HepG2 (cell line): ENCODE data around the gene KCNIP4. TPM values are rescaled to one million over a fixed set of nuclear protein-coding genes. Genes with fewer than 3 reads are reported as not detected.

Experiments
- ATAC-seq: fragments of 200-7000 bp; cut with Tn5 transposase; 3 replicates; pipeline ENCODE4 v1.9.1; 2020; ENCODE audit warnings: mild to moderate bottlenecking, moderate library complexity
- BruUV-seq: library from RNA; stranded (reverse); fragments of 400-500 nt; replicated peaks from 2 replicates; lab custom pipeline; 2021; lab: Mats Ljungman, UMichigan
- CTCF ChIA-PET: fragments of 300-600 bp; formaldehyde crosslinking; extraction: SDS; loops from one replicate; lab custom pipeline; 2021; ENCODE audit warnings: low total read pairs, inconsistent platforms, low intra/inter-chr PET ratio; lab: Yijun Ruan, JAX
- POLR2A ChIA-PET: fragments of 350-600 bp; sonication (Branson Sonifier 250); formaldehyde crosslinking; loops from one replicate; lab custom pipeline; 2020; ENCODE audit warnings: antibody characterized with exemption, inconsistent platforms; lab: Yijun Ruan, JAX
- DNase-seq: peaks from one replicate; pipeline ENCODE4 v3.0.0-alpha.2; 2015; ENCODE audit warnings: low spot score
- FAIRE-seq: peaks from 3 replicates; lab custom pipeline; 2011; peaks lifted over from hg19 to GRCh38; lab: Jason Lieb, UNC
- H2AFZ ChIP-seq: one replicate; pipeline ENCODE4 v1.6.1; 2011; ENCODE audit warnings: low read length, inconsistent platforms
- H3K27ac ChIP-seq: fragments of 300-600 bp; 3 replicates; pipeline ENCODE4 v1.8.0; 2011; ENCODE audit warnings: mixed run types, mild to moderate bottlenecking, mixed read lengths, low read length, inconsistent platforms; ENCODE audit not compliant: insufficient read depth; ENCODE audit errors: extremely low read length
- H3K27me3 ChIP-seq, 2 experiments: fragments of 200-600 bp in 1 of 2; 2 replicates in 1 of 2; 3 replicates in 1 of 2; pipeline versions ENCODE4 v1.6.0 to v1.8.0; 2011; ENCODE audit warnings: low read length in 2 of 2, mild to moderate bottlenecking in 2 of 2, moderate library complexity in 2 of 2, inconsistent platforms in 1 of 2; ENCODE audit not compliant: insufficient read depth in 2 of 2, control insufficient read depth in 1 of 2
- H3K36me3 ChIP-seq, 2 experiments: fragments of 200-600 bp in 1 of 2; replicated peaks in 1 of 2; 2 replicates in 1 of 2; 3 replicates in 1 of 2; pipeline versions ENCODE4 v1.5.1 to v1.8.0; 2011; ENCODE audit warnings: low read length in 2 of 2, inconsistent platforms in 1 of 2; ENCODE audit not compliant: insufficient read depth in 2 of 2, control insufficient read depth in 1 of 2
- H3K4me1 ChIP-seq: 2 replicates; pipeline ENCODE4 v1.5.1; 2012; ENCODE audit warnings: low read length, inconsistent platforms; ENCODE audit not compliant: insufficient read depth
- H3K4me2 ChIP-seq: 2 replicates; pipeline ENCODE4 v1.6.0; 2011; ENCODE audit warnings: low read depth, low read length, inconsistent platforms
- H3K4me3 ChIP-seq, 3 experiments: fragments of 200-600 bp in 1 of 3; sonication (generic), shearing (Covaris generic) in 1 of 3; replicated peaks in 1 of 3; 2 replicates each; pipeline ENCODE4 v1.5.1; 2011 to 2016; ENCODE audit warnings: low read length in 3 of 3, inconsistent platforms in 2 of 3, low read depth in 2 of 3, mild to moderate bottlenecking in 2 of 3, control low read depth in 1 of 3, mixed read lengths in 1 of 3; ENCODE audit not compliant: insufficient read depth in 1 of 3
- H3K79me2 ChIP-seq: one replicate; pipeline ENCODE4 v1.6.1; 2011; ENCODE audit warnings: low read length, inconsistent platforms; ENCODE audit not compliant: insufficient read depth
- H3K9ac ChIP-seq: 2 replicates; pipeline ENCODE4 v1.6.0; 2011; ENCODE audit warnings: mild to moderate bottlenecking, low read depth, low read length, inconsistent platforms; ENCODE audit not compliant: insufficient read depth
- H3K9me3 ChIP-seq: 2 replicates; pipeline ENCODE4 v1.5.1; 2012; ENCODE audit warnings: mild to moderate bottlenecking, low read length
- H4K20me1 ChIP-seq: 2 replicates; pipeline ENCODE4 v1.6.0; 2011; ENCODE audit warnings: inconsistent platforms, mild to moderate bottlenecking, low read length, moderate library complexity; ENCODE audit not compliant: insufficient read depth
- BRD4 ChIP-seq: sonication (generic); formaldehyde crosslinking; IDR thresholded peaks from 2 replicates; pipeline ENCODE4 v1.4.0; 2020; ENCODE audit warnings: missing genetic modification reagents
- CBX1 ChIP-seq: IDR thresholded peaks from one replicate; pipeline ENCODE4 v1.6.1; 2016; ENCODE audit warnings: antibody characterized with exemption, low read depth
- DNMT3B ChIP-seq: conservative IDR thresholded peaks from 2 replicates; pipeline ENCODE4 v1.6.1; 2016; ENCODE audit warnings: missing biosample characterization, control low read depth
- EP300 ChIP-seq, 3 experiments: sonication (generic) in 1 of 3; formaldehyde crosslinking in 1 of 3; IDR thresholded peaks; 2 replicates each; pipeline versions ENCODE4 v1.5.1 to v1.6.1; 2011 to 2020; ENCODE audit warnings: low read depth in 2 of 3, low read length in 2 of 3, borderline replicate concordance in 1 of 3, improper control_type of control experiment in 1 of 3, mild to moderate bottlenecking in 1 of 3, missing genetic modification reagents in 1 of 3, moderate library complexity in 1 of 3
- FOXA3 ChIP-seq: IDR thresholded peaks from 2 replicates; pipeline ENCODE4 v1.6.1; 2016; ENCODE audit warnings: missing genetic modification reagents, missing compliant biosample characterization
- FOXC1 ChIP-seq: sonication (generic); formaldehyde crosslinking; IDR thresholded peaks from 2 replicates; pipeline ENCODE4 v1.8.0; 2022; ENCODE audit warnings: mild to moderate bottlenecking, missing genetic modification reagents, borderline replicate concordance
- FOXJ3 ChIP-seq: sonication (generic); formaldehyde crosslinking; IDR thresholded peaks from 2 replicates; pipeline ENCODE4 v1.4.0; 2020; ENCODE audit warnings: missing genetic modification reagents, mild to moderate bottlenecking, borderline replicate concordance
- HMG20A ChIP-seq: IDR thresholded peaks from 2 replicates; pipeline ENCODE4 v1.6.1; 2016; ENCODE audit warnings: borderline replicate concordance
- JUN ChIP-seq: sonication (generic); formaldehyde crosslinking; IDR thresholded peaks from 2 replicates; pipeline ENCODE4 v1.4.0; 2020; ENCODE audit warnings: mild to moderate bottlenecking, missing genetic modification reagents
- NFE2L2 ChIP-seq: fragments of 150-350 bp; IDR thresholded peaks from 2 replicates; pipeline ENCODE4 v1.6.1; 2014; ENCODE audit warnings: low read length
- NRL ChIP-seq: sonication (generic); formaldehyde crosslinking; IDR thresholded peaks from 2 replicates; pipeline ENCODE4 v1.5.0; 2020; ENCODE audit warnings: missing genetic modification reagents, mild to moderate bottlenecking, moderate library complexity, borderline replicate concordance
- PHB2 ChIP-seq: fragments of 450-650 bp; IDR thresholded peaks from 2 replicates; pipeline ENCODE4 v1.6.1; 2018; ENCODE audit not compliant: partially characterized antibody
- SATB2 ChIP-seq: sonication (generic); formaldehyde crosslinking; IDR thresholded peaks from 2 replicates; pipeline ENCODE4 v1.5.0; 2020; ENCODE audit warnings: missing genetic modification reagents
- SMAD9 ChIP-seq: sonication (generic); formaldehyde crosslinking; IDR thresholded peaks from 2 replicates; pipeline ENCODE4 v1.5.1; 2020; ENCODE audit warnings: mild to moderate bottlenecking, missing genetic modification reagents
- ZKSCAN1 ChIP-seq: fragments of 150-350 bp; IDR thresholded peaks from 2 replicates; pipeline ENCODE4 v1.6.1; 2014; ENCODE audit warnings: low read length
- ZNF468 ChIP-seq: sonication (generic); formaldehyde crosslinking; IDR thresholded peaks from 2 replicates; pipeline ENCODE4 v1.8.0; 2022; ENCODE audit warnings: mild to moderate bottlenecking, moderate library complexity, missing genetic modification reagents
- ZSCAN21 ChIP-seq: sonication (generic); formaldehyde crosslinking; IDR thresholded peaks from 2 replicates; pipeline ENCODE4 v1.8.0; 2022; ENCODE audit warnings: mild to moderate bottlenecking, missing genetic modification reagents, moderate library complexity, borderline replicate concordance
- WGBS: methylation state at CpG from one replicate; pipeline ENCODE4 v1.1.6; 2017; ENCODE audit warnings: low lambda C conversion rate; 5-methylcytosine and 5-hydroxymethylcytosine counted together
- in situ Hi-C: cut with HindIII; loops from 2 replicates; pipeline ENCODE4 v1.10.0; 2017; ENCODE audit warnings: low pct_unique_long_range_greater_than_20kb; ENCODE audit not compliant: extremely low pct_ligation_motif_present
- intact Hi-C: fragments of 100-400 bp; cut with micrococcal nuclease; formaldehyde crosslinking; loops from one replicate; pipeline ENCODE4 v1.10.0; 2022; ENCODE audit not compliant: unreplicated experiment
- polyA plus RNA-seq, 8 experiments: library from polyadenylated mRNA; depleted of rRNA in 3 of 8; stranded (reverse) in 7 of 8; unstranded in 1 of 8; fragments of >200 nt; fragmentation: Illumina TruSeq in 4 of 8; extraction: Trizol in 4 of 8; gene quantifications; 2 replicates each; pipeline versions ENCODE4 v1.2.1 to v1.2.3, GENCODE V29; 2011 to 2016; ENCODE audit warnings: low read depth in 4 of 8, missing spikeins in 1 of 8, mixed read lengths in 1 of 8; ENCODE audit not compliant: insufficient read depth in 1 of 8
- total RNA-seq, 5 experiments: library from RNA; depleted of rRNA; stranded (reverse); fragments of >200 nt; fragmentation: Illumina TruSeq; extraction: Trizol; gene quantifications; 2 replicates each; pipeline ENCODE4 v1.2.3, GENCODE V29; 2016; ENCODE audit warnings: low read depth in 1 of 5
- TF ChIP-seq, protein P1 (sequence below): sonication (generic); formaldehyde crosslinking; IDR thresholded peaks from 2 replicates; pipeline ENCODE4 v1.4.0; 2020; ENCODE audit warnings: missing genetic modification reagents, low read depth, mild to moderate bottlenecking, borderline replicate concordance
- TF ChIP-seq, protein P2 (sequence below): sonication (generic); formaldehyde crosslinking; IDR thresholded peaks from 2 replicates; pipeline ENCODE4 v1.8.1; 2023; ENCODE audit warnings: mild to moderate bottlenecking, moderate library complexity, missing genetic modification reagents
- TF ChIP-seq, protein P3 (sequence below): sonication (generic); formaldehyde crosslinking; IDR thresholded peaks from 2 replicates; pipeline ENCODE4 v1.4.0; 2020; ENCODE audit warnings: mild to moderate bottlenecking, missing genetic modification reagents

Gene KCNIP4
- total and polyA plus RNA-seq, 2 of the 13 experiments (the other 11 are each of a cell fraction or from before 2014, with no cell fraction given) = 0.09 TPM; not detected in 1

DNA sequence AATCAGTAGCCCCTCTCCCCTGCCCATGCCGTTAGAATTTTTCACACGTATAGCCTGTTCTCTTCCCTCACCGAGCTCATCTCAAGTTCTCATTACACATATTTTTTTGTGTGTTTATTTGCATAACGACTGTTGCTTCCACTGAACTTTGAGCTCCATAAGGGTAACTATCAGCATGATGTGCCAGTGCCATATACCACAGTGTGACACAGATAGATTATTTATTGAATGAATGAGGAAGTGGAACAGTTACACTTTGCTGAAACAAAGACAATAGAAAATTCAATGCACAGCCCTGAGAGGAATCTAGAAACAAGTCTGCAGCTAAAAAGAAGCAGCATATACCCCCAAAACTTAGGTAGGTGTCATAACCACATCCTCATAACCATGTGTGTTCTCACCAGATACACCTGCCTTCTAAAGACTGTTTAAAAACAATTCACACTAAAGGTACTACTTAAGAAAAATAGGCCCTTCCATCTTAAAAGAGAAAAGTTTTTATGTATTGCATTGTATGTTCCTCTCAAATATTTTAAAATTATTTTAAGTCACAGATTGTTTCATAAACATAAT is 858.4 kb downstream of the KCNIP4 start:
- DNase-seq (peak; percentile 0), ATAC-seq (no peak)
- H4K20me1 ChIP-seq = no peaks in the 10 kb centered on the region
- no peak overlapping the region for H3K27ac ChIP-seq
- no peaks in the 10 kb centered on the region for H3K36me3 ChIP-seq
- H3K9me3 ChIP-seq = peaks cover 55% of the 10 kb centered on the region
- no TSS peak for BruUV-seq
- intact Hi-C loops = no loop called here
- no peaks in the 10 kb centered on the region for H3K27me3 ChIP-seq
- POLR2A ChIA-PET = no interaction called here
- H3K4me1 ChIP-seq = no peaks in the 10 kb centered on the region
- in situ Hi-C loops = no loop called here
- no peak overlapping the region for H3K4me3 ChIP-seq
- H3K9ac ChIP-seq = no peak overlapping the region
- 1% methylated on average over 4 of the region's 4 CpGs for WGBS
- no peak overlapping the region for H3K4me2 ChIP-seq
- TF ChIP-seq, protein P1, sequence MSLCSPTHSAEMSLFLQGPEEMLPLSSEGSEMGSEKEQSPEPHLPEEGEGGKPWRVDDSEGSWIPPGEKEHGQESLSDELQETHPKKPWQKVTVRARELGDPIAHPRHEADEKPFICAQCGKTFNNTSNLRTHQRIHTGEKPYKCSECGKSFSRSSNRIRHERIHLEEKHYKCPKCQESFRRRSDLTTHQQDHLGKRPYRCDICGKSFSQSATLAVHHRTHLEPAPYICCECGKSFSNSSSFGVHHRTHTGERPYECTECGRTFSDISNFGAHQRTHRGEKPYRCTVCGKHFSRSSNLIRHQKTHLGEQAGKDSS (CRISPR knock-in tag) = no peak
- TF ChIP-seq FOXC1 (CRISPR knock-in tag) (no peak), SATB2 (no peak), FOXA3 (CRISPR knock-in tag) (no peak), DNMT3B (CRISPR knock-in tag) (no peak), EP300 (IDR thresholded peaks at IDR 0.05; ENCODE audit: low read depth in 2 of 2, low read length in 2 of 2) (no peak), EP300 (CRISPR knock-in tag; IDR thresholded peaks at IDR 0.05; ENCODE audit: borderline replicate concordance) (no peak), HMG20A (CRISPR knock-in tag) (no peak), NFE2L2 (no peak), JUN (CRISPR knock-in tag) (no peak), ZNF468 (CRISPR knock-in tag) (no peak), CBX1 (no peak), ZKSCAN1 (no peak), BRD4 (CRISPR knock-in tag) (no peak), ZSCAN21 (CRISPR knock-in tag) (no peak), NRL (CRISPR knock-in tag) (no peak), PHB2 (no peak), SMAD9 (CRISPR knock-in tag) (no peak), FOXJ3 (CRISPR knock-in tag) (no peak)
- TF ChIP-seq, protein P2, sequence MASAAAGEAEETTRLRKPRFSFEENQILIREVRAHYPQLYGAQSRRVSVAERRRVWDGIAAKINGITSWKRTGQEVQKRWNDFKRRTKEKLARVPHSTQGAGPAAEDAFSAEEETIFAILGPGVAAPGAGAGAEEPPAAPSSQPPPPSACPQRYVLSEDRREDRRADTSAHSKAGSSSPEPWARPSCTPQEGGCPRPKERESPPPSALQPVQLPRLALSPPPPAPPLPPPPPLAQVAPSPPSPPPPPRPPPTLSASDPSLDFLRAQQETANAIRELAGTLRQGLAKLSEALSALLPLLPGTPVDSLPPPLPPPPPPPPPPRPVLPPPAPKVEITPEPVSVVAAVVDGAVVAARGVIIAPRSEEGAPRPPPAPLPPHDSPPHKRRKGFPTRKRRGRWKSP (CRISPR knock-in tag) = no peak
- TF ChIP-seq, protein P3, sequence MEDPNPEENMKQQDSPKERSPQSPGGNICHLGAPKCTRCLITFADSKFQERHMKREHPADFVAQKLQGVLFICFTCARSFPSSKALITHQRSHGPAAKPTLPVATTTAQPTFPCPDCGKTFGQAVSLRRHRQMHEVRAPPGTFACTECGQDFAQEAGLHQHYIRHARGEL = no peak
- TF ChIP-seq, all 625 proteins: peak for 0
- CTCF ChIA-PET = no interaction called here
- no peak for FAIRE-seq
- no peak overlapping the region for H2AFZ ChIP-seq
- no peaks in the 10 kb centered on the region for H3K79me2 ChIP-seq
